ENCODE results near the gene POLR2M.
A peak's percentile ranks its signal among the peaks of the same experiment; 100 is the strongest.

The POLR2M gene

GRCh38 chr15:57692709-57693108 is 13.8 kb upstream of the POLR2M start:
- DNase-seq (ENCODE audit: low spot score), result no peak

GRCh38 chr15:57694279-57694678 is 12.2 kb upstream of the POLR2M start:
- DNase-seq (ENCODE audit: low spot score), result no peak

GRCh38 chr15:57696146-57696545 is 10.4 kb upstream of the POLR2M start:
- no peak for DNase-seq (ENCODE audit: low spot score)

GRCh38 chr15:57697588-57697987 is 8.9 kb upstream of the POLR2M start:
- no peak for DNase-seq (ENCODE audit: low spot score)

GRCh38 chr15:57698243-57698642 is 8.3 kb upstream of the POLR2M start:
- no peak for DNase-seq (ENCODE audit: low spot score)

GRCh38 chr15:57698991-57699390 is 7.5 kb upstream of the POLR2M start:
- no peak for DNase-seq (ENCODE audit: low spot score)

GRCh38 chr15:57703387-57703786 is 3.1 kb upstream of the POLR2M start:
- DNase-seq (ENCODE audit: low spot score), result no peak

- DNase-seq (ENCODE audit: low spot score), result no peak
These were observed 2.1 kb upstream of the POLR2M start for GRCh38 chr15:57704441-57704840.

- no peak for DNase-seq (ENCODE audit: low spot score)
These were observed 639 bp upstream of the POLR2M start for GRCh38 chr15:57705746-57706404.

- no peak for DNase-seq (ENCODE audit: low spot score)
These were observed 1.5 kb downstream of the POLR2M start for GRCh38 chr15:57708047-57708446.

GRCh38 chr15:57718309-57718708 is 11.8 kb downstream of the POLR2M start:
- no peak for DNase-seq (ENCODE audit: low spot score)

- no peak for DNase-seq (ENCODE audit: low spot score)
These were observed 14.4 kb downstream of the POLR2M start for GRCh38 chr15:57720867-57721266.

GRCh38 chr15:57726411-57726810 is 19.9 kb downstream of the POLR2M start:
- DNase-seq (ENCODE audit: low spot score), result no peak

- no peak for DNase-seq (ENCODE audit: low spot score)
These were observed 20.5 kb downstream of the POLR2M start for GRCh38 chr15:57727031-57727430.

- no peak for DNase-seq (ENCODE audit: low spot score)
These were observed 21.9 kb downstream of the POLR2M start for GRCh38 chr15:57728436-57728835.

- no peak for DNase-seq (ENCODE audit: low spot score)
These were observed 24.4 kb downstream of the POLR2M start for GRCh38 chr15:57730876-57731275.

- no peak for DNase-seq (ENCODE audit: low spot score)
These were observed 25.1 kb downstream of the POLR2M start for GRCh38 chr15:57731530-57732103.

- DNase-seq (ENCODE audit: low spot score), result peak; percentile 19
These were observed 26.2 kb downstream of the POLR2M start for GRCh38 chr15:57732526-57733331.

GRCh38 chr15:57734860-57735259 is 28.3 kb downstream of the POLR2M start:
- DNase-seq (ENCODE audit: low spot score), result no peak

- no peak for DNase-seq (ENCODE audit: low spot score)
These were observed 28.9 kb downstream of the POLR2M start for GRCh38 chr15:57735431-57735830.

- peak; percentile 45 for DNase-seq (ENCODE audit: low spot score)
These were observed 29.4 kb downstream of the POLR2M start for GRCh38 chr15:57735891-57736290.

- no peak for DNase-seq (ENCODE audit: low spot score)
These were observed 30.1 kb downstream of the POLR2M start for GRCh38 chr15:57736591-57736990.

GRCh38 chr15:57738734-57739237 is 32.3 kb downstream of the POLR2M start:
- DNase-seq (ENCODE audit: low spot score), result no peak

All from COLO829 (cell line).